HL-60 (cell line): ENCODE results near the gene CNTNAP2.

Source experiments
- DNase-seq, 2 experiments: peaks; one replicate each; pipeline ENCODE4 v3.0.0-alpha.2; 2010 to 2020; ENCODE audit warnings: low read depth in 1 of 2, low spot score in 1 of 2
- H3K27ac ChIP-seq: fragments of 250-450 bp; sonication (Bioruptor Pico); replicated peaks from 2 replicates; pipeline ENCODE4 v1.5.1; 2020; ENCODE audit warnings: mild to moderate bottlenecking, moderate library complexity
- H3K27me3 ChIP-seq: fragments of 250-450 bp; sonication (Bioruptor Pico); 2 replicates; pipeline ENCODE4 v1.5.1; 2021; ENCODE audit warnings: mild to moderate bottlenecking, moderate library complexity; ENCODE audit not compliant: insufficient read depth, poor library complexity, severe bottlenecking
- H3K4me3 ChIP-seq: replicated peaks from 2 replicates; pipeline ENCODE4 v1.5.1; 2011; ENCODE audit warnings: mild to moderate bottlenecking, control low read depth, low read length; ENCODE audit not compliant: insufficient read depth
- GABPA ChIP-seq: IDR thresholded peaks from 2 replicates; pipeline ENCODE4 v1.6.1; 2012; ENCODE audit warnings: low read depth
- POLR2AphosphoS5 ChIP-seq: IDR thresholded peaks from 2 replicates; pipeline ENCODE4 v1.6.1; 2012; ENCODE audit warnings: low read depth
- SPI1 ChIP-seq: IDR thresholded peaks from 2 replicates; pipeline ENCODE4 v1.6.1; 2012; ENCODE audit warnings: low read depth, mild to moderate bottlenecking, borderline replicate concordance
- TF ChIP-seq, protein P1 (sequence below): IDR thresholded peaks from 2 replicates; pipeline ENCODE4 v1.6.1; 2012; ENCODE audit warnings: low read depth; ENCODE audit not compliant: insufficient replicate concordance
- TF ChIP-seq, protein P2 (sequence below): IDR thresholded peaks from one replicate; pipeline ENCODE4 v1.5.1; 2011; ENCODE audit warnings: low read length, control low read depth, inconsistent platforms; ENCODE audit not compliant: insufficient read depth

The CNTNAP2 gene

DNA sequence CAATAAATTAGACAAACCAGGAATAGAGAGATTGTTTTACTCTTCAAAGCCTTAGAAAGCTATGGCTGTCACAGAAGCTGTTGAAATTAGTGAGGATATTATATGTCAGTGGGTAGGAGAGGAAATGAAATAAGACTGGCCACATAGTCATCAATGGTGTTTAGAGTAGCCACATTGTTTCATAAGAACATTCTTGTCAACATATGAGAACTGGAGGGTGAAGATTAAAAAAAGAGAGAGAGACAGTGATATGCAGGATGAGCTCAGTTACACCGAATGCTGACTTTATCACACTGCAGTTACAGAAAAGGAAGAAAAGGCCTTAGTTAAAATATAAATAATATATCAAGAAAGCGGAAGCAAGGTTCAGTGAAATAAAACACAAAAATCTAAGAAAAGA lies 412.0 kb downstream of the CNTNAP2 start:
- Histone ChIP-seq H3K4me3 (no peak overlapping the region), H3K27ac (no peak overlapping the region), H3K27me3 (no peaks in the 10 kb centered on the region)
- TF ChIP-seq, protein P1, sequence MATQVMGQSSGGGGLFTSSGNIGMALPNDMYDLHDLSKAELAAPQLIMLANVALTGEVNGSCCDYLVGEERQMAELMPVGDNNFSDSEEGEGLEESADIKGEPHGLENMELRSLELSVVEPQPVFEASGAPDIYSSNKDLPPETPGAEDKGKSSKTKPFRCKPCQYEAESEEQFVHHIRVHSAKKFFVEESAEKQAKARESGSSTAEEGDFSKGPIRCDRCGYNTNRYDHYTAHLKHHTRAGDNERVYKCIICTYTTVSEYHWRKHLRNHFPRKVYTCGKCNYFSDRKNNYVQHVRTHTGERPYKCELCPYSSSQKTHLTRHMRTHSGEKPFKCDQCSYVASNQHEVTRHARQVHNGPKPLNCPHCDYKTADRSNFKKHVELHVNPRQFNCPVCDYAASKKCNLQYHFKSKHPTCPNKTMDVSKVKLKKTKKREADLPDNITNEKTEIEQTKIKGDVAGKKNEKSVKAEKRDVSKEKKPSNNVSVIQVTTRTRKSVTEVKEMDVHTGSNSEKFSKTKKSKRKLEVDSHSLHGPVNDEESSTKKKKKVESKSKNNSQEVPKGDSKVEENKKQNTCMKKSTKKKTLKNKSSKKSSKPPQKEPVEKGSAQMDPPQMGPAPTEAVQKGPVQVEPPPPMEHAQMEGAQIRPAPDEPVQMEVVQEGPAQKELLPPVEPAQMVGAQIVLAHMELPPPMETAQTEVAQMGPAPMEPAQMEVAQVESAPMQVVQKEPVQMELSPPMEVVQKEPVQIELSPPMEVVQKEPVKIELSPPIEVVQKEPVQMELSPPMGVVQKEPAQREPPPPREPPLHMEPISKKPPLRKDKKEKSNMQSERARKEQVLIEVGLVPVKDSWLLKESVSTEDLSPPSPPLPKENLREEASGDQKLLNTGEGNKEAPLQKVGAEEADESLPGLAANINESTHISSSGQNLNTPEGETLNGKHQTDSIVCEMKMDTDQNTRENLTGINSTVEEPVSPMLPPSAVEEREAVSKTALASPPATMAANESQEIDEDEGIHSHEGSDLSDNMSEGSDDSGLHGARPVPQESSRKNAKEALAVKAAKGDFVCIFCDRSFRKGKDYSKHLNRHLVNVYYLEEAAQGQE = no peak
- TF ChIP-seq, protein P2, sequence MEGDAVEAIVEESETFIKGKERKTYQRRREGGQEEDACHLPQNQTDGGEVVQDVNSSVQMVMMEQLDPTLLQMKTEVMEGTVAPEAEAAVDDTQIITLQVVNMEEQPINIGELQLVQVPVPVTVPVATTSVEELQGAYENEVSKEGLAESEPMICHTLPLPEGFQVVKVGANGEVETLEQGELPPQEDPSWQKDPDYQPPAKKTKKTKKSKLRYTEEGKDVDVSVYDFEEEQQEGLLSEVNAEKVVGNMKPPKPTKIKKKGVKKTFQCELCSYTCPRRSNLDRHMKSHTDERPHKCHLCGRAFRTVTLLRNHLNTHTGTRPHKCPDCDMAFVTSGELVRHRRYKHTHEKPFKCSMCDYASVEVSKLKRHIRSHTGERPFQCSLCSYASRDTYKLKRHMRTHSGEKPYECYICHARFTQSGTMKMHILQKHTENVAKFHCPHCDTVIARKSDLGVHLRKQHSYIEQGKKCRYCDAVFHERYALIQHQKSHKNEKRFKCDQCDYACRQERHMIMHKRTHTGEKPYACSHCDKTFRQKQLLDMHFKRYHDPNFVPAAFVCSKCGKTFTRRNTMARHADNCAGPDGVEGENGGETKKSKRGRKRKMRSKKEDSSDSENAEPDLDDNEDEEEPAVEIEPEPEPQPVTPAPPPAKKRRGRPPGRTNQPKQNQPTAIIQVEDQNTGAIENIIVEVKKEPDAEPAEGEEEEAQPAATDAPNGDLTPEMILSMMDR = no peak
- TF ChIP-seq SPI1 (no peak), GABPA (no peak), POLR2AphosphoS5 (no peak)
- no peak for DNase-seq

DNA sequence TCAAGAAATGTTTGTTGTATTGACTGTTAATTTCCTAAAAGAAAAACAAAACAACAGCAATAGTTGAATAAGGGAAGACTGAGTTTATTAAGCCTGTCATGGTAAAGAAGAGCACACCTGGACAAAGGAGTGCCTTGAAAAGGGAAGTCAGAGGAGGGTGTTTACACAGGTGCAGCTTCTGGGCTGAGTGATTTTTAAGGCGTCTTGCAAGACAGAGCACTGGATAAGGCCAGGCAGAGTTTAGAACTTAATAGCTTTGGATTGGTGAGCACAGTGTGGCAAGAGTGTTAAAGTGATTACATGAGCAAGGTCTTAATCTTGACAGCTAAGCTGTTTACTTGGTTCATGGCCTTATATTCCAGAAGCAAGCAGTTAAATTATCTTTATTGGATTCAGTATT lies 423.2 kb downstream of the CNTNAP2 start:
- Histone ChIP-seq H3K27me3 (no peaks in the 10 kb centered on the region), H3K27ac (no peak overlapping the region), H3K4me3 (no peak overlapping the region)
- TF ChIP-seq SPI1 = no peak
- TF ChIP-seq, protein P1 = no peak
- TF ChIP-seq, protein P2 = no peak
- TF ChIP-seq GABPA = no peak
- no peak for TF ChIP-seq POLR2AphosphoS5
- DNase-seq = no peak

DNA sequence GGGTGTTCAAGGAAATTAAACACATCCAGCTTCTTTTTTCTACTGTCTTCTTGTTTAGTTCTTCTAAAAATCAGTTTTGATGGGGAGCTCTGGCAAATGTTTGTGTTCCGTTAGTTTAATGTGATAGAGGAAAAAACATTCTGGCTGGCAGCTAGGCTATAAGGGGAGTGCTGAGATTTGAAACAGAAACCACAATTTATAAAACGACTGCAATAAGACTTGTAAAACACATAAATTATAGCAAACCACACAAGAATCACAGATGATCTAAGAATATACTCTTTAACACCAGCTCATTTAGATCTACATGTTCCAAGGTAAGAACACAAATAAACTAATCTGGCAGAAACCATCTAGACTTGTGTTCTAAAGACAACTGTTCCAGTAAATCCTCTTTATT lies 425.5 kb downstream of the CNTNAP2 start:
- no peak for DNase-seq
- Histone ChIP-seq H3K4me3 (no peak overlapping the region), H3K27me3 (no peaks in the 10 kb centered on the region), H3K27ac (no peak overlapping the region)
- TF ChIP-seq, protein P1 = no peak
- no peak for TF ChIP-seq SPI1
- TF ChIP-seq, protein P2 = no peak
- no peak for TF ChIP-seq GABPA
- TF ChIP-seq POLR2AphosphoS5 = no peak
